ENCODE results near the gene WDR11. TPM values are rescaled to one million over a fixed set of nuclear protein-coding genes. Genes with fewer than 3 reads are reported as not detected.

The WDR11 gene
- total RNA-seq, 1 donor from 2014 or later: 74.1 TPM

DNA sequence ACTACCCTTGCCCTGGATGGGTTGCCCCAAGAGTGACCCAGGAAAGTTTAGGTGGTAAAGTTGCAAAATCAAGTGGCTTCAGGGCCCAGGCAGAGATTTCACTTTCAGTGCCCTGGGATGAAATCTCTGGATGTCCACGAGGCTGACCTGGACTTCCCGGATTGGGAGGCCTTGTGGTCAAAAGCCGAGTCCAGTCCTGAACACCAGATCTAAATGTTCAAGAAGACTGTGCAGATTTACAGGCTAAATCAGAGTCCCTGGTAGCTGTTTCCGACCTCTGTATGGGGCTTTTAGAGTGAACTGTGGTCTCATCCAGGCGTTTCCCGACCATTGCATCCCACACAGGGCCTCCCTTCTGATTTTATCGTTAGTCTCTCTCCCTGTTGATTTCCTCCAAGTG is 95.3 kb downstream of the WDR11 start:
- Mint-ChIP-seq H3K9me3 (ENCODE audit: unreplicated experiment) (peaks cover 3% of the 10 kb centered on the region), H3K4me3 (ENCODE audit: unreplicated experiment) (no peak overlapping the region), H3K27me3 (ENCODE audit: unreplicated experiment) (peaks cover 4% of the 10 kb centered on the region), H3K27ac (ENCODE audit: unreplicated experiment) (no peak overlapping the region), H3K36me3 (ENCODE audit: unreplicated experiment) (no peaks in the 10 kb centered on the region), H3K4me1 (ENCODE audit: low read depth, unreplicated experiment) (peaks cover 1% of the 10 kb centered on the region)
- no peak for DNase-seq
- TF ChIP-seq, protein P1, sequence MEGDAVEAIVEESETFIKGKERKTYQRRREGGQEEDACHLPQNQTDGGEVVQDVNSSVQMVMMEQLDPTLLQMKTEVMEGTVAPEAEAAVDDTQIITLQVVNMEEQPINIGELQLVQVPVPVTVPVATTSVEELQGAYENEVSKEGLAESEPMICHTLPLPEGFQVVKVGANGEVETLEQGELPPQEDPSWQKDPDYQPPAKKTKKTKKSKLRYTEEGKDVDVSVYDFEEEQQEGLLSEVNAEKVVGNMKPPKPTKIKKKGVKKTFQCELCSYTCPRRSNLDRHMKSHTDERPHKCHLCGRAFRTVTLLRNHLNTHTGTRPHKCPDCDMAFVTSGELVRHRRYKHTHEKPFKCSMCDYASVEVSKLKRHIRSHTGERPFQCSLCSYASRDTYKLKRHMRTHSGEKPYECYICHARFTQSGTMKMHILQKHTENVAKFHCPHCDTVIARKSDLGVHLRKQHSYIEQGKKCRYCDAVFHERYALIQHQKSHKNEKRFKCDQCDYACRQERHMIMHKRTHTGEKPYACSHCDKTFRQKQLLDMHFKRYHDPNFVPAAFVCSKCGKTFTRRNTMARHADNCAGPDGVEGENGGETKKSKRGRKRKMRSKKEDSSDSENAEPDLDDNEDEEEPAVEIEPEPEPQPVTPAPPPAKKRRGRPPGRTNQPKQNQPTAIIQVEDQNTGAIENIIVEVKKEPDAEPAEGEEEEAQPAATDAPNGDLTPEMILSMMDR (IDR thresholded peaks at IDR 0.05; ENCODE audit: partially characterized antibody, unreplicated experiment): no peak

DNA sequence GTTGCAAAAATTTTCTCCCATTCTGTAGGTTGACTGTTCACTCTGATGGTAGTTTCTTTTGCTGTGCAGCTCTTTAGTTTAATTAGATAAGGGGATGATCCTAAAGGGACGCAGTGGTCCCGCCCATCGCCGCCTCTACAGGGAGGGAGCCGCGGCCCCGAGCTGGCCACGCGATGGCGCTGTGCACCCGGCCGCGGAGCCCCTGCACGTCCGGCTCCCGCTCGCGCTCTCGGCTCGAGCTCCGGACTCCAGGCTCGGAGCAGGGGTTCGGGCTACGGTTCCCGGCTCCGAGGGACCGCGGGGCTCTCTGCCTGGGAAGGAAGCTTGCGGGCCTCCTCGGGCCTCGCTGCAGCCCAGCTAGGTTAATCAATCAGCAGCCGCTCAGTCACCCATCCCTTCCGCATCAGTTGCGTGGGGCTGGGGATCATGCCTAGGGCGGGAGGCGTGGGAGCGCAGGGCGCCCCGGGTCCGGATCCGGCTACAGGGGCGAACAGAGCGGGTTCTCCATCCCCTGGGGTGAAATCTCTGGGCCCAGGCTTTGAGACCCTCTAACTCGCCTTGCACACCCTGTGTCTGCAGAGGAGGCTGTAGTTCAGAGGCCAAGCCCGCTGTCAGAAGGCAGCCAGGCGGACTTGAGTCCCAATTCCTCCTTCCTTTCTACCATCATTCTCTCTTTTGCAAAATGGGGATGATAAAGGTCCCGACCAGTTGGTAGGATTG is 97.9 kb downstream of the WDR11 start:
- H3K4me3 Mint-ChIP-seq (ENCODE audit: unreplicated experiment): peak overlapping the region; percentile 74
- peak; percentile 90 for DNase-seq
- H3K9me3 Mint-ChIP-seq (ENCODE audit: unreplicated experiment): peaks cover 3% of the 10 kb centered on the region
- H3K27me3 Mint-ChIP-seq (ENCODE audit: unreplicated experiment): peaks cover 4% of the 10 kb centered on the region
- H3K27ac Mint-ChIP-seq (ENCODE audit: unreplicated experiment): no peak overlapping the region
- peaks cover 1% of the 10 kb centered on the region for H3K4me1 Mint-ChIP-seq (ENCODE audit: low read depth, unreplicated experiment)
- H3K36me3 Mint-ChIP-seq (ENCODE audit: unreplicated experiment): no peaks in the 10 kb centered on the region
- TF ChIP-seq, protein P1 (IDR thresholded peaks at IDR 0.05; ENCODE audit: partially characterized antibody, unreplicated experiment): peak; percentile 94

DNA sequence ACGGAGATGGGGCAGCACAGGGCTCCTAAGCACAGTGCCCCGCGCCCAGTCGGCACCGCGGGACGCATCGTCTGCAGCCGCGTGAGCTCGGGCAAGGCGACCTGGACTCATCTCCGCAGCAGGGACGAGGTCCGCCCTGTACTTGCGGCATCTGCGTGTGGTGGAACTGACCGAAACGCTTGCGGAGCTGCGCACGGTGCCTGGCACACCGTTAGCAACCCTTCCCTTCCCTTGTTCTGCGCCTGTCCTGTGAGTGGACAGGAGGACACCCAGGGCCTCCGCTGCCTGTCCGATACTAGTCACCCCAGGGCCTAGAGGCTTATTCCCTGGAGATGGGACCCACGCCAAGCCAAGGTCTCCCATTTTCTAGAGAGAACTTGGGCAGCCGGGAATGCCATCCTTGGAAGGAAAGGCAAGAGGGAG is 98.5 kb downstream of the WDR11 start:
- Mint-ChIP-seq H3K4me3 (ENCODE audit: unreplicated experiment) (peak overlapping the region; percentile 74), H3K4me1 (ENCODE audit: low read depth, unreplicated experiment) (peaks cover 1% of the 10 kb centered on the region), H3K9me3 (ENCODE audit: unreplicated experiment) (peaks cover 3% of the 10 kb centered on the region), H3K27ac (ENCODE audit: unreplicated experiment) (no peak overlapping the region), H3K36me3 (ENCODE audit: unreplicated experiment) (no peaks in the 10 kb centered on the region), H3K27me3 (ENCODE audit: unreplicated experiment) (peaks cover 4% of the 10 kb centered on the region)
- TF ChIP-seq, protein P1 (IDR thresholded peaks at IDR 0.05; ENCODE audit: partially characterized antibody, unreplicated experiment): no peak
- DNase-seq: peak; percentile 41

DNA sequence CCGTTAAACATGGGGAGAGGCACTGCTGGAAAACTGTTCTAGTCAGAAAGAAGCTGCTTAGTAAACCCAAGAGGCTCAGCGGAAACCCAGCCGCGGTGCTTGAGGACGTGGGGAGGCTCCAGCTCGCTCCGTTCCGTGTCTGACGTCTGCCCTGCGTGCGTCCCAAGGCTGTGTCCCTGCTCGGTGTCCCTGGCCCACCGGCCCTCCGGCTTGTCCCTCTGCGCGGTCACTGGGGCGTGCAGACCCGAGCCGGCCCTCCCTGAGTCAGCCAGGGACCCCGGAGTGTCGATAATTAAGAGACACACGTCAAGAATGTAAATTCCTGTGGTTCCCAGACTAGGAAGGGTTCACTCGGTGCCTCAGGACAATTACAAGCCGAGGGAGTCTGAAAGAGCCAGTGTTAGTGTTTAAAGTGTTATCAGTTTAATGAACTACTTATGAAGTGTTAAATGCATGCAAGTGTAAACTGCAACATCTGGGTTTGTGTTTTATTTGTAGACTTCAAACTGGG is 98.9 kb downstream of the WDR11 start:
- Mint-ChIP-seq H3K4me3 (ENCODE audit: unreplicated experiment) (peak overlapping the region; percentile 74), H3K36me3 (ENCODE audit: unreplicated experiment) (no peaks in the 10 kb centered on the region), H3K4me1 (ENCODE audit: low read depth, unreplicated experiment) (peaks cover 1% of the 10 kb centered on the region), H3K9me3 (ENCODE audit: unreplicated experiment) (peaks cover 3% of the 10 kb centered on the region), H3K27ac (ENCODE audit: unreplicated experiment) (no peak overlapping the region), H3K27me3 (ENCODE audit: unreplicated experiment) (peaks cover 4% of the 10 kb centered on the region)
- DNase-seq: peak; percentile 49
- TF ChIP-seq, protein P1 (IDR thresholded peaks at IDR 0.05; ENCODE audit: partially characterized antibody, unreplicated experiment): no peak

DNA sequence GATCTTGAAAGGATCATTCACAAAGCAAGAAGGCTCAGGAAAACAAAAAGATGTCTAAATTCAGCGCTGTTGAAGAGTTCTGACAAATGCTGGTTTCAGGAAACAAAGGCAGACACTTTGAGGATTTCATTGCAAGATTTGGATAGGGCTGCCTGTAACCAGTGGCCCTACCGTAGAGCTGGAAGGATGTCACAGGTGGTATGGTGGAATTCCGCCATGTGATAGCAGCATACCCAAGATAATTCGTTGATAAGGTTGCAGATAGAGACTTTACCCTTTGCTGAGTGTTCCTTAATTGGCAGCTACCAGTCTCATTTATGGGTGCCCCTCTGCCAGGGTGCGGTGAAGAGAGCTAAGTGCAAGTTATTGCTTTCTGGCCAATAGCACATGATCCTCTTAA is 100.1 kb downstream of the WDR11 start:
- Mint-ChIP-seq H3K4me3 (ENCODE audit: unreplicated experiment) (no peak overlapping the region), H3K27ac (ENCODE audit: unreplicated experiment) (no peak overlapping the region), H3K4me1 (ENCODE audit: low read depth, unreplicated experiment) (peaks cover 1% of the 10 kb centered on the region), H3K27me3 (ENCODE audit: unreplicated experiment) (no peaks in the 10 kb centered on the region), H3K36me3 (ENCODE audit: unreplicated experiment) (no peaks in the 10 kb centered on the region), H3K9me3 (ENCODE audit: unreplicated experiment) (peaks cover 3% of the 10 kb centered on the region)
- TF ChIP-seq, protein P1 (IDR thresholded peaks at IDR 0.05; ENCODE audit: partially characterized antibody, unreplicated experiment): no peak
- DNase-seq: no peak
